Measurements from ENCODE around the gene PTER.

DNA sequence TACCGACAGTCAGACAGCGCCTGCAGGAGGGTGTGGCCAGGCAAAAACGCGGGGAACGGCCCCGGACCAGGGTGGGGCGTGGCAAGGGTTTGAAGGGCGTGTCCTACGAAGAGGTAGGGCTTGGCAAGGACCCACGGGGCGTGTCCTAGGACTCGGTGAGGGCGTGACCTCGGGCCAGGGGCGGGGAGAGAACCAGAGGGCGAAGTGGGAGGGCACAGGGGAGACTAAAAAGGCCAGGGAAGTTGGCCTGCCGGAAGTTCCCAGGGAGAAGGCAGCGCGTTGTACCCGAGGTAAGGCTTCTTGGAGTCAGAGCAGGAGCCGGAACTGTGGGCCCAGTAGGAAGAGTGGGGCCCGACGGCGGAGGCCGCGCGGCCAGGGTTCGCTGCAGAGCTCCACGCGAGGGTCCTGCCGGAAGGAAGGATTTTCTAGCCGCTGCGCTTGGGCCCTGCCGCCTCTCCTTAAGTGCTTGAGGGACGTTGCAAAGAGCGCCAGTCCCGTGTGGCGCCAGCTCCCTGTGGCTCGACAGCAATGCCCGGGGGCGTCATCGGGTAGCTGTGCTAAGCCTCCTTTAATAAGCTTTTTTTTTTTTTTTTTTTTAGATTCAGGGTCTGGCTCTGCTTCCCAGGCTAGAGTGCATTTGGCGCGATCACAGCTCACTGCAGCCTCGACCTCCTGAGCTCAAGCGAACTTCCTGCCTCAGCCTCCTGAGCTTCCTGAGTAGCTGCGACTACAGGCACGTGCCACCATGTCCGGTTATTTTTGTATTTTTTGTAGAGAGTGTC, at the start of gene PTER:
- TF ChIP-seq, protein P1, sequence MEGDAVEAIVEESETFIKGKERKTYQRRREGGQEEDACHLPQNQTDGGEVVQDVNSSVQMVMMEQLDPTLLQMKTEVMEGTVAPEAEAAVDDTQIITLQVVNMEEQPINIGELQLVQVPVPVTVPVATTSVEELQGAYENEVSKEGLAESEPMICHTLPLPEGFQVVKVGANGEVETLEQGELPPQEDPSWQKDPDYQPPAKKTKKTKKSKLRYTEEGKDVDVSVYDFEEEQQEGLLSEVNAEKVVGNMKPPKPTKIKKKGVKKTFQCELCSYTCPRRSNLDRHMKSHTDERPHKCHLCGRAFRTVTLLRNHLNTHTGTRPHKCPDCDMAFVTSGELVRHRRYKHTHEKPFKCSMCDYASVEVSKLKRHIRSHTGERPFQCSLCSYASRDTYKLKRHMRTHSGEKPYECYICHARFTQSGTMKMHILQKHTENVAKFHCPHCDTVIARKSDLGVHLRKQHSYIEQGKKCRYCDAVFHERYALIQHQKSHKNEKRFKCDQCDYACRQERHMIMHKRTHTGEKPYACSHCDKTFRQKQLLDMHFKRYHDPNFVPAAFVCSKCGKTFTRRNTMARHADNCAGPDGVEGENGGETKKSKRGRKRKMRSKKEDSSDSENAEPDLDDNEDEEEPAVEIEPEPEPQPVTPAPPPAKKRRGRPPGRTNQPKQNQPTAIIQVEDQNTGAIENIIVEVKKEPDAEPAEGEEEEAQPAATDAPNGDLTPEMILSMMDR (conservative IDR thresholded peaks at IDR 0.05; ENCODE audit: low read length), result no peak
- TF ChIP-seq EZH2phosphoT487 (IDR thresholded peaks at IDR 0.05; ENCODE audit: borderline replicate concordance, low read depth, low read length), result no peak

Data from OCI-LY7 (cell line).